ENCODE measurements around the gene CCDC24.

DNA sequence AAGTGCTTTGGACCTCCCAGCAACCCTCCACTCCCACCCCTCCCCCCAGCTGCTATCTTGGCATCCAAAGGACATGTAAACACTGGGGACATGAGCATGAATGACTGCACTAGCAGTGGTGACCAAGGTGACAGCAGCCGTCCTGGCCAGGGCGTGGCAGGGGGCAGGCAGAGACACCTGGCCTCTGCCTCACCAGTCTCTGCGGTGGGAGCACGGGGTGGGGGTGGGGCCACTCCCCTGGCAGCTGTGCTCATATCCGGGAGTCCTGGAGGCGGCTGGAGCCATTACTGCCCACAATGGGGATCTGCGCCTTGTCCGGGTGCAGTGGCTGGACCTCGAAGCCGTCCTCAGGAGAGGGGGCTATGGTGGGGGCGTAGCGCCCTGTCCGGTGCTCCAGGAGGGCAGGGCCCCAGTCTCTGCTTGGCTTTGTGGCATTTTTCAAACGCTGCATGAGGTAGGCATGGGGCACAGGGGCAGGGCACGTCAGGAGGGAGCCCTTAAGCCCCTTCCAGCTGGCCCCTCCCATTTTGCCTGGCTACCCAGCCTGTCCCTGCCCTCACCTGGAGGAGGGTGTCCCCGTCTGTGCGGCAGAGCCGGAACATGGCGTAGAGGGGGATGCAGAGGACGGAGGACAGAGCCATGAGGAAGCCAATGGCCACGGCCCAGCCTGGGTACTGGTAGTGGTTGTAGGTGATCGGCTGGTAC is 6.0 kb downstream of the CCDC24 start:
- no peak for TF ChIP-seq NR2F2 (IDR thresholded peaks at IDR 0.05)
- TF ChIP-seq, protein P1, sequence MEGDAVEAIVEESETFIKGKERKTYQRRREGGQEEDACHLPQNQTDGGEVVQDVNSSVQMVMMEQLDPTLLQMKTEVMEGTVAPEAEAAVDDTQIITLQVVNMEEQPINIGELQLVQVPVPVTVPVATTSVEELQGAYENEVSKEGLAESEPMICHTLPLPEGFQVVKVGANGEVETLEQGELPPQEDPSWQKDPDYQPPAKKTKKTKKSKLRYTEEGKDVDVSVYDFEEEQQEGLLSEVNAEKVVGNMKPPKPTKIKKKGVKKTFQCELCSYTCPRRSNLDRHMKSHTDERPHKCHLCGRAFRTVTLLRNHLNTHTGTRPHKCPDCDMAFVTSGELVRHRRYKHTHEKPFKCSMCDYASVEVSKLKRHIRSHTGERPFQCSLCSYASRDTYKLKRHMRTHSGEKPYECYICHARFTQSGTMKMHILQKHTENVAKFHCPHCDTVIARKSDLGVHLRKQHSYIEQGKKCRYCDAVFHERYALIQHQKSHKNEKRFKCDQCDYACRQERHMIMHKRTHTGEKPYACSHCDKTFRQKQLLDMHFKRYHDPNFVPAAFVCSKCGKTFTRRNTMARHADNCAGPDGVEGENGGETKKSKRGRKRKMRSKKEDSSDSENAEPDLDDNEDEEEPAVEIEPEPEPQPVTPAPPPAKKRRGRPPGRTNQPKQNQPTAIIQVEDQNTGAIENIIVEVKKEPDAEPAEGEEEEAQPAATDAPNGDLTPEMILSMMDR (IDR thresholded peaks at IDR 0.05; ENCODE audit: low read depth, low read length, missing input control): no peak
- no peak for TF ChIP-seq REST (IDR thresholded peaks at IDR 0.05)
- no peak for TF ChIP-seq YY1 (IDR thresholded peaks at IDR 0.05)
- TF ChIP-seq RAD21 (IDR thresholded peaks at IDR 0.05): no peak
- TF ChIP-seq, protein P2, sequence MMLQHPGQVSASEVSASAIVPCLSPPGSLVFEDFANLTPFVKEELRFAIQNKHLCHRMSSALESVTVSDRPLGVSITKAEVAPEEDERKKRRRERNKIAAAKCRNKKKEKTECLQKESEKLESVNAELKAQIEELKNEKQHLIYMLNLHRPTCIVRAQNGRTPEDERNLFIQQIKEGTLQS (IDR thresholded peaks at IDR 0.05): no peak
- no peak for TF ChIP-seq SP1 (IDR thresholded peaks at IDR 0.05)
- TF ChIP-seq GABPA (IDR thresholded peaks at IDR 0.05 in 1 of 2, conservative IDR thresholded peaks at IDR 0.05 in 1 of 2): no peak
- no peak for TF ChIP-seq FOXA1 (IDR thresholded peaks at IDR 0.05)
- TF ChIP-seq JUND (IDR thresholded peaks at IDR 0.05): no peak
- TF ChIP-seq, protein P3, sequence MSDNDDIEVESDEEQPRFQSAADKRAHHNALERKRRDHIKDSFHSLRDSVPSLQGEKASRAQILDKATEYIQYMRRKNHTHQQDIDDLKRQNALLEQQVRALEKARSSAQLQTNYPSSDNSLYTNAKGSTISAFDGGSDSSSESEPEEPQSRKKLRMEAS (IDR thresholded peaks at IDR 0.05): no peak
